HCT116 (cell line): ENCODE results near the gene MTHFD1L. TPM values are rescaled to one million over a fixed set of nuclear protein-coding genes. Genes with fewer than 3 reads are reported as not detected.
A peak's percentile ranks its signal among the peaks of the same experiment; 100 is the strongest.

ENCODE experiments used
- ATAC-seq: fragments of 200-7000 bp; cut with Tn5 transposase; 2 replicates; pipeline ENCODE4 v1.9.1; 2020; ENCODE audit warnings: mild to moderate bottlenecking, moderate library complexity
- BruUV-seq: library from RNA; stranded (reverse); fragments of 400-500 nt; replicated peaks from 2 replicates; lab custom pipeline; 2021; lab: Mats Ljungman, UMichigan
- CTCF ChIA-PET: fragments of 300-600 bp; sonication (Branson Sonifier 250); formaldehyde crosslinking; loops from one replicate; lab custom pipeline; 2021; ENCODE audit warnings: antibody characterized with exemption; lab: Charles Lee
- POLR2A ChIA-PET: fragments of 300-600, 350-600 bp; sonication (Branson Sonifier 250); formaldehyde crosslinking; loops from one replicate; lab custom pipeline; 2021; ENCODE audit warnings: antibody characterized with exemption; lab: Charles Lee
- RAD21 ChIA-PET, 2 experiments: fragments of 300-600 bp; sonication (Branson Sonifier 250); formaldehyde crosslinking; loops; one replicate each; lab custom pipeline; 2023; ENCODE audit warnings: low total read pairs in 2 of 2; ENCODE audit not compliant: uncharacterized antibody in 2 of 2, unreplicated experiment in 2 of 2, low non-redundant PET in 1 of 2; lab: Charles Lee
- DNase-seq: peaks from one replicate; pipeline ENCODE4 v3.0.0-alpha.2; 2010; ENCODE audit warnings: low read depth, low spot score
- H2AFZ ChIP-seq: fragments of 200-600 bp; shearing (Covaris generic), sonication (generic); 2 replicates; pipeline ENCODE4 v1.6.1; 2017; ENCODE audit warnings: low read depth, mixed run types, mixed read lengths, antibody characterized with exemption, low read length; ENCODE audit not compliant: poor library complexity, severe bottlenecking
- H3K27ac ChIP-seq: 2 replicates; pipeline ENCODE4 v1.5.1; 2012; ENCODE audit warnings: low read depth, low read length
- H3K27me3 ChIP-seq: fragments of 200-600 bp; sonication (generic); 2 replicates; pipeline ENCODE4 v1.6.1; 2016; ENCODE audit warnings: mixed run types, low read length, mixed read lengths; ENCODE audit not compliant: insufficient read depth
- H3K36me3 ChIP-seq, 2 experiments: fragments of 200-500 bp in 1 of 2; fragments of 200-600 bp in 1 of 2; sonication (Bioruptor generic) in 1 of 2; sonication (generic) in 1 of 2; 2 replicates each; pipeline versions ENCODE4 v1.5.1 to v1.6.1; 2014 to 2016; ENCODE audit warnings: low read length in 2 of 2, inconsistent platforms in 1 of 2, mixed read lengths in 1 of 2, mixed run types in 1 of 2; ENCODE audit not compliant: insufficient read depth in 2 of 2, control insufficient read depth in 1 of 2
- H3K4me1 ChIP-seq, 2 experiments: fragments of 200-600 bp in 1 of 2; sonication (generic) in 1 of 2; 2 replicates each; pipeline versions ENCODE4 v1.5.1 to v1.6.1; 2012 to 2017; ENCODE audit warnings: low read length in 2 of 2, inconsistent platforms in 1 of 2, mild to moderate bottlenecking in 1 of 2, mixed read lengths in 1 of 2, mixed run types in 1 of 2, moderate library complexity in 1 of 2; ENCODE audit not compliant: insufficient read depth in 2 of 2, control insufficient read depth in 1 of 2
- H3K4me2 ChIP-seq: fragments of 200-600 bp; sonication (generic); 2 replicates; pipeline ENCODE4 v1.6.1; 2017; ENCODE audit warnings: mixed run types, low read length, mixed read lengths
- H3K4me3 ChIP-seq, 2 experiments: fragments of 200-600 bp in 1 of 2; sonication (generic) in 1 of 2; replicated peaks in 1 of 2; 2 replicates each; pipeline ENCODE4 v1.5.1; 2011 to 2016; ENCODE audit warnings: low read length in 2 of 2, control low read depth in 1 of 2, low read depth in 1 of 2, mild to moderate bottlenecking in 1 of 2, mixed read lengths in 1 of 2, mixed run types in 1 of 2
- H3K79me2 ChIP-seq: fragments of 200-600 bp; sonication (generic); 2 replicates; pipeline ENCODE4 v1.6.1; 2017; ENCODE audit warnings: mild to moderate bottlenecking, mixed run types, low read length, moderate library complexity, mixed read lengths; ENCODE audit not compliant: insufficient read depth
- H3K9ac ChIP-seq: fragments of 200-600 bp; sonication (generic); 2 replicates; pipeline ENCODE4 v1.6.1; 2016; ENCODE audit warnings: low read length, mixed read lengths
- H3K9me2 ChIP-seq: fragments of 200-600 bp; sonication (generic), shearing (Covaris generic); 2 replicates; pipeline ENCODE4 v1.6.1; 2017; ENCODE audit warnings: mixed run types, mild to moderate bottlenecking, moderate library complexity; ENCODE audit not compliant: insufficient read depth
- H3K9me3 ChIP-seq, 2 experiments: fragments of 200-500 bp in 1 of 2; fragments of 200-600 bp in 1 of 2; sonication (Bioruptor generic) in 1 of 2; sonication (generic) in 1 of 2; 2 replicates each; pipeline ENCODE4 v1.6.1; 2014 to 2017; ENCODE audit warnings: low read length in 2 of 2, mixed read lengths in 2 of 2, inconsistent platforms in 1 of 2, low read depth in 1 of 2, mild to moderate bottlenecking in 1 of 2, mixed run types in 1 of 2, moderate library complexity in 1 of 2; ENCODE audit not compliant: control insufficient read depth in 1 of 2, insufficient read depth in 1 of 2
- H4K20me1 ChIP-seq: fragments of 200-600 bp; sonication (generic), shearing (Covaris generic); 2 replicates; pipeline ENCODE4 v1.6.1; 2017; ENCODE audit warnings: mixed run types, mild to moderate bottlenecking, moderate library complexity; ENCODE audit not compliant: insufficient read depth
- CEBPB ChIP-seq: IDR thresholded peaks from 2 replicates; pipeline ENCODE4 v1.6.1; 2012; ENCODE audit warnings: low read depth
- EGR1 ChIP-seq: IDR thresholded peaks from 2 replicates; pipeline ENCODE4 v1.6.1; 2012; ENCODE audit warnings: low read depth
- EZH2 ChIP-seq: fragments of 200-600 bp; sonication (generic); IDR thresholded peaks from 2 replicates; pipeline ENCODE4 v1.6.1; 2017; ENCODE audit warnings: antibody characterized with exemption, mixed run types
- MAX ChIP-seq: IDR thresholded peaks from 2 replicates; pipeline ENCODE4 v1.6.1; 2012
- RAD21 ChIP-seq: IDR thresholded peaks from 2 replicates; pipeline ENCODE4 v1.6.1; 2012; ENCODE audit warnings: low read depth, mild to moderate bottlenecking
- REST ChIP-seq: IDR thresholded peaks from 2 replicates; pipeline ENCODE4 v1.6.1; 2012; ENCODE audit warnings: low read depth
- SP1 ChIP-seq: IDR thresholded peaks from 2 replicates; pipeline ENCODE4 v1.6.1; 2012; ENCODE audit warnings: low read depth
- SRF ChIP-seq: IDR thresholded peaks from 2 replicates; pipeline ENCODE4 v1.6.1; 2012; ENCODE audit warnings: low read depth
- ZNF274 ChIP-seq: fragments of 200-500 bp; sonication (Bioruptor generic); IDR thresholded peaks from 2 replicates; pipeline ENCODE4 v1.6.1; 2014; ENCODE audit warnings: mild to moderate bottlenecking, low read depth, low read length, inconsistent platforms
- intact Hi-C: fragments of 100-400 bp; cut with micrococcal nuclease; formaldehyde crosslinking; loops from 2 replicates; pipeline ENCODE4 v1.10.0; 2022
- total RNA-seq: library from RNA; stranded (reverse); gene quantifications from one replicate; pipeline ENCODE4 v1.2.1, GENCODE V29; 2021; ENCODE audit not compliant: unreplicated experiment

Gene MTHFD1L
- total RNA-seq, 1 experiment from 2014 or later, result 127 TPM

- TF ChIP-seq SRF, result no peak
- no peak for TF ChIP-seq EGR1
- no peak for TF ChIP-seq ZNF274
- no peak for TF ChIP-seq CEBPB
- no peak for TF ChIP-seq RAD21
- TF ChIP-seq MAX, result no peak
- TF ChIP-seq SP1, result no peak
- TF ChIP-seq EZH2, result no peak
- no peak for TF ChIP-seq REST
- peaks cover 0 to 39% of the 10 kb centered on the region in 2 experiments; a peak in 1 of 4 replicates for H3K36me3 ChIP-seq
- BruUV-seq, result no TSS peak
- H3K4me2 ChIP-seq, result peak overlapping the region; percentile 37; the same call in 1 of the 2 replicates
- peak overlapping the region; percentile 91 for H3K27ac ChIP-seq
- H3K4me3 ChIP-seq, result no peak overlapping the region
- H3K9me3 ChIP-seq, result no peaks in the 10 kb centered on the region
- peaks cover 43 to 97% of the 10 kb centered on the region in 2 experiments for H3K4me1 ChIP-seq
- peak overlapping the region; percentile 78 for H3K9ac ChIP-seq
- no peaks in the 10 kb centered on the region for H4K20me1 ChIP-seq
- CTCF ChIA-PET, result no interaction called here
- H2AFZ ChIP-seq, result no peak overlapping the region
- ATAC-seq (no peak), DNase-seq (no peak)
- intact Hi-C loops, result no loop called here
- no peaks in the 10 kb centered on the region for H3K27me3 ChIP-seq
- RAD21 ChIA-PET, result no interaction called here
- POLR2A ChIA-PET, result no interaction called here
- peaks cover 42% of the 10 kb centered on the region for H3K79me2 ChIP-seq
- H3K9me2 ChIP-seq, result no peaks in the 10 kb centered on the region
Measured at GRCh38 chr6:151034825-151035781, 169.6 kb downstream of the MTHFD1L start.
